ENCODE data around the gene KCNJ16.

KCNJ16 gene

DNA sequence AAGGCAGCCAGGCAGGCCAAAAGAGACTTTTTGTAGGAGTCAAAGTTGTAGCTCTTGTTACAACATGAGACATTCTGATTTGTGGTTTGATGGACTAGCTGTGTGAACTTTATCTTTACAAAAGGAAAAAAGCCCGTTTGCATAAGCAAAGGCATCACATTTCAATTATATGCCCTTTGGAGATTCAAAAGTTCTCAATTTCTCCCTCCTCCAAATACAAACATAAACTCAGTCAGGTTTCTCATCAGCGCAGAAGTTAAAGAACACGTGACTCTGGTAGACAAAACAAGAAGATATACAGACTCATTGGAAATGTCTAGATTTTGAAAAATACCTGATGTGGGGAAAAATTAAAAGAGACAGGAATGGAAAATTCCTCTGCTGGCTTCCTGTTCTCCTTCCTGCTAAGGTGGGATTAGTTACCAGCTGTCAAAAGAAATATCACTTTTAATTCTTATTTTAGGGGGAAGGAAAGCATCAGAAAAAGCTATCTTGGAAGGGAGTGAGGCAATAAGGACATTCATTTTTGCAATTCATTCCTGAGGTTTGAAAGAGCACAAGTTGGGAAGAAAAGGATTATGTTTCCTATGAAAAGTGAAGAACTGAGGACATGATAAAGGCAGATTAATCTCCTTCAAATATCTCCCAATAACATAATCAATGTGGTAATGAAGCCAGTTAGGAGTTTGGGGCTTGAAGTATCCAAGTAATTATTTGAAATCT is 4.6 kb upstream of the KCNJ16 start:
- no peak for DNase-seq (ENCODE audit: low read depth)

DNA sequence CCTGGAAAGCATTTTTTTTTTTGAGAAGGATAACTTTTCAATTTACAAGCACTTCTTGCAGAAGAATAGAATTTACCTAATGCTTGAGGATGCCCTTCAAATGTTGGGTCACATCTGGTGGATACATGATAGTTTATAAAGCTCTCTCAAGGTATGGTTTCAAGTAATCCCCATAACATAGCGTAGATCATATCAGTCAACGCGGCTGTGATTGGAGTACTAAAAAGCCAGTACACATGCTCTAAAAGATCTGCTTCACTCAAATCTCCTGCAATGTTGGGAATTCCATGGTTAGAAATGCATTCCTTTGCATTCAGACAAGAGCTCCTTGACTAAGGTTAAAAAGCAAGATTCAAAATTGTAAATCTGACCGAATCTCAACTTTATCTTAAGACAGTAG is 3.9 kb upstream of the KCNJ16 start:
- no peak for DNase-seq (ENCODE audit: low read depth)

DNA sequence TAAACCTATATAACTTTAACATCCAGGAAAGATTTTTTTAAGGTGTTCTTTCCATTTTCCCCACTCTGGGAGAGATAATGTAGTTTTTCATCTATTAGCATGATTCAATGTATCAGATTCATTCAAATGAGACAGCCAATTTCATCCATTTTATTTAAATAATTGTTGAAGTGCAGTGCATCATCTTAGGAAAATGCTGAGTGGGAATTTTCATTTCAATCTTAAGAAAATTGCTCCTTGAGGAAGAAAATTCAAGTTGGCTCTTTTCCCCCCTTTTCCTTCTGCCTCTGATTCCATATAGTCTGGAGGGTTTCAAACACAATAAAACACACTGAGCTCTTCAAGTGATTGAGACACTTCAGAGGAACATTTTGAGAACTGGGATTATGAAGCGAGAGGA is 3.4 kb upstream of the KCNJ16 start:
- no peak for DNase-seq (ENCODE audit: low read depth)

DNA sequence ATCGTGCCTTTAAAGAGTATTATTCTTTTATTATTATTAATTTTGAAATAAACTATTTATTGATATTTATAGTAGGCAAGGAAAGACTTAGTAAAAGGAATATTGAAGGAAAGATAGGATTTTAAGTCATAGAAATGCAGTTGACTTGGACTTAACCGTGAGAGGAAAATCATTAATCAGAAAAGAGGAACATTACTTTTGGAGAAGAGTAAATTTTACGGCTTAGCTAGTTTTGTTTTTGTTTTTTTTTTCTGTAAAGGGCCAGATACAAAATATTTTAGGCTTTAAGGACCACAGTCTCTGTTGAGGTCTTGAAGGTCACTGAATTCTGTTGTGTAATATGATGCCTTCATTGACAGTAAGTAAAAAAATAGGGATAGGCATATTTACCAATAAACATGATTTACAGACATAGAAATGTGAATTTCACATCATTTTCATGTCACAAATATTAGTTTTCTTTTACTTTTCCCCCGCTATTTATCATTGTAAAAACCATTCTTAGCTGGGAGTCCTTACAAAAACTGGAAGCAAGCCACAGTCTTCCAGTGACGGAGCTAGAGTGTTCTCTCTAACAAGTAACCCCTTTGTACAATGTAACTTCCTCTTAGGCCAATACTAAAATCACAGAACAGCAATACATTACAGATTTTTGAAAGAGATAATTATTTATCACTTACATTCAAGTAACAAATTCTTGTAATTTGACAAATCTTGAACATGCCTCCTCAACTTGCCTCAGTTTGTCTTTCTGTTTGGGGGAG is 2.3 kb upstream of the KCNJ16 start:
- DNase-seq (ENCODE audit: low read depth): no peak

DNA sequence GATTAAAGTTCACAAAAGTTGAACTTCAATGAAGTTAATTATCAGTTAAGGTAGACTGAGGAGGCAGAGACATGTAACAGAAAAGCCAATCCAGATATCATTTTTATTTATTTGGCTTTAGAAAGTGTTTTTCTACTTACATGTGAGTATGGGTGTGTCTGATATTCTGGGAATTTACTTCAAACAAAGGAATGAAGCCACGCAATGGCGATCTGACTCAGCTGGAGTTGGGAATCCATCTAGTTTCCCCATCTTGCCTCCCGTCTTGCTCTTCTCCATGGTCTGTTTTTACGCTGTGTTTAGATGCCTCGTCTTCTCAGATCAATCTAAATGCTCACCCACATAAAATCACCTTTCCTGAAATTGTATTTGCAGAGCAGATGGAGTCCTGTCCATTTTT is 1.7 kb upstream of the KCNJ16 start:
- DNase-seq (ENCODE audit: low read depth): no peak

DNA sequence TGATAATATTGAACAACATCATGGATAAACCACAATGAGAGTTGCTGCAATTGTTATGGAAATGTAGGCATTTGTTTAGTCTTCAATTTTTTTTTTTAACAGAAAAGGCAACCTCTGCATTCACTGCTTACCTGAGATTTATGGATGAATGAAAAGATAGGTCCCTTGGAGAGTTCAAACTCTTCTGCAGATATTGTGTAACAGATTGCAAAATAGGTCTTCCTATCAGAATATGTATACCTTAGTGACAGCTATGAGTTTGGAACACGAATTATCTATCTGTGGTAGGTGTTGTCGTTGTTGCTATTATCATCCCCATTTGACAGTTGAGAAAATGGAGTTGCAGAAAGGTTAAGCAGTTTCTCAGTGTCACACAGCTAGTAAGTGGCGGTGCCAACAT is 1.2 kb upstream of the KCNJ16 start:
- no peak for DNase-seq (ENCODE audit: low read depth)

DNA sequence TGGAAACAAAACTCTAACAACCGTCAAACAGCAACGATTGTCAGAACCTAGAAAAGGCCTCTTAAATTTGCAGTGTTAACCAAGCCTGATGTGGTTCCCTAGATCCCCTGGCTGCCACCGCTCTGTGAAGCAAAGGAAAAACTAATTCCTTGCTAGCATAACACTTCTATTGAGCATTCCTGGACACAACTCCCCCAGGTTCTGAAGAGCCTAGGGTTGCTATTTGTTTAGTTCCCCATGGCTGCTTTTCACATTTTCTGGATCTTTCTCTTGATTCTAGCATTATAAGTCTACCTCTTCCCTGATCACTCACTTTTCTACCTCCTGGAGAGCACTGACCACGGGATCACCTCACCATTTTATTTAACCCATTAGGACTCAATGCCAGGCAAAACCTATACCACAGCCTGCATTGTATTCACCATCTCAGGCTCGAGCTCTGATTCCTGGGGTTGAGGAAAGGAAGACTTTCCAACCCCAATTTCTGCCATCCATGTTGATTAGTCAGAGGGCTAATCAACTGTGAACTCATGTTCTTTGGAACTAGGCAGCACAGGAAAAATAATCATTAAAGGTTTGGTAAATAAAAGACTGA is 692 bp upstream of the KCNJ16 start:
- no peak for DNase-seq (ENCODE audit: low read depth)

DNA sequence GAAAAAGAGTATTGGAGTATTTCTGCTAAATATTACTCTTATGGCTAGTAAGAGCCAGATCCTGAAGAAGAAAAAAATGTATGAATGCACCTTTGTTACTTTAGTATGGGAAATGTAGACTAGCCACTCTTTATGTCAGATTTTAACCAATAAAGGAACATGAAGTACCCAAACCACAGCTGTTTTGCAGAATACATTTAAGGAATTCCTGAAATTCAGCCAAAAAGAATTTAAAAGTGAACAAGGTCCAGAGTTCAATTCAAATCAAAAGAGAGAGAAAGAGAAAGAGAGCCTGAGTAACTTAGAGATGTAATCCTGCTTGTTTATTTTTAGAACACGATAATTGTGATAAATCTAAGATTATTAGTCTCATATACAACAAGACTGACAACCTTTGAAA is 1.2 kb downstream of the KCNJ16 start:
- DNase-seq (ENCODE audit: low read depth): no peak

DNA sequence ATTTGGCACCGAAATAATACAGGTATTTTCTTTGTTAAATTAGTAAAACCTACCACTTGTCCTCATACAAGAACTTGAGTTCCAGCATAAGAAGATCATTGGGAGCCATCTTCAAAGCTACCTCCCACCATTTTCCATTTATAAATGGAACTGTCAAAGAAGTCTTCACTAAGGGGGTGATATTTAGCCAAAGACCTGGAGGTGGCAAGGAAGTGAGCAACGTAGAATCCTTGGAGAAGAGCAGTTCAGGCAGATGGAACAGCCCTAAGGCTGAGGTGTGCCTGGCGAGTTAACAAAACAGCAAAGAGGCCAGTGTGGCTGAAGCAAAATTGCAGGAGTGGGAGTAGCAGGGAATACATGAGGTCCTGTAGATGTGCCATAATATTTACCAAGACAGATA is 1.8 kb downstream of the KCNJ16 start:
- no peak for DNase-seq (ENCODE audit: low read depth)

DNA sequence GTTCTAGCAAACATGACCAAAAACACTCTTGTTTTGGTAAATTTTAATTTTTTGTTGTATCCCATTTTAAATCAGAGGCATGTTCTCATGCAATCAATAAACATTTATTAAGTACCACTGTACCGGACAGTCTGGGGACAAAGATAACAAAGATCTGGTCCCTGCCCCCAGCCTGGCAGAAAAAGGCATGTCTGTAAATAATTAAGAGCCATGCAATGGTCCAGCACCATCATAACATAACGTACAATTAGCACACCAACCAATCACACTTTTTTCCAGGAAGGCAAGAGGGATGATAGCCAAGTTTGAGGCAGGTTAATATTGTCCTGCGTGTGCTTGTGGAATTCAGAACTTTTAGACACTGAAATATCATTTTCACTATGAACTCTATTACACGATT is 3.5 kb downstream of the KCNJ16 start:
- DNase-seq (ENCODE audit: low read depth): no peak

DNA sequence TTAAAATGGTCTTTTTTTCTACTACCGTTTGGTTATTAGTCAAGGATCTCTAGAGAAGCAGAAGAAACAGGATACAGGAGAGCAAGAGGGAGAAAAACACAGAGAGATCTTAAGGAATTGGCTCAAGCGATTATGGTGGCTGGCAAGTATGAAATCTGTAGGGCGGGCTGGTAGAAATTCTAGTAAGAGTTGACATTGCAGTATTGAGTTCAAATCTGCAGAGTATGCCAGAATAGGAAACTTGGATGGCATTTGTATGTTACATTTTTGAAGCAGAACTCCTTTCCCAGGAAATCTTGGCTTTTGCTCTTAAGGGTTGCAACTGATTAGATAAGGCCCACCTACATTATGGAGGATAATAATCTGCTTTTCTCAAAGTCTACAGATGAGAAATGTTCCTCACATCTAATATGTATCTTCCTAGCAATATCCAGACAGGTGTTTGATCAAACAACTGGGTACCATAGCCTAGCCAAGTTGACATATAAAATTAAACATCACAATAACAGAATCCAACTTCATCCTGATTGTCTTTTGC is 4.0 kb downstream of the KCNJ16 start:
- no peak for DNase-seq (ENCODE audit: low read depth)

DNA sequence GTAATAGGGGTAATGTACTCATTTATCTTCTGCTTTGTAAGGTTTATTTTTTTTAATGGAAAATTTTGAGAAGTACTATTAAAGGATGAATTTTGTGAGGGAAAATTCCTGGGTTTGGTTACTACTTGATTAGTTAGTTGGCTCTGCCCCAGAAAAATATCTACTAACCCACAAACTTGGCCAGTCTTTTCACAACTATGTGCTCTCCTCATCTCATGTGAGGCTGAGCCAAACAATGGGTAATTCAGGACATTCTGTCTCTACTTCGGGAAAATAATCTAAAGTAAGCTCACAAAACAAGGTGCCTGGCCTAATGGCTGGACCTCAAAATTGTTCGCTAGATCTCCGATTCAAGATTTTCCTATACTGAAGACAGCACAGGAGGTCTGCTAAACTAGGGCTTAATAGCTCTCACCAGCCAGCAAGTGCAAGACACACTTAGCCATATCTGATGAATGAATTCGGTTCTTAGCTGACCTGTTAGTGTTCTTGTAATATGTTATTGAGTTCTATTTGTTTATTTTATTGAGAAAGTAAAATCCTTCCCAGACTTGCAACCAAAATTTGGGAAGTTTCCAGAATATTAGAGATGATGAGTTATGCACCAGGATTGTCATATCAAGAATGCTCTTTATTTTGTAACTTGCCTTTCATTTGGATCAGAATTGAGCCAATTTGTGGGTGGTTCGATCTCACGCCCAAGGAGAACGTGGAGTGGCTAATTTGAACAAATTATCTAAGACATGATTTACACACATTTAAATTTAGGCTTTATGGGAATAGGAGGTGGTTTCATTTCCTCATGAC is 5.7 kb downstream of the KCNJ16 start:
- no peak for DNase-seq (ENCODE audit: low read depth)

DNA sequence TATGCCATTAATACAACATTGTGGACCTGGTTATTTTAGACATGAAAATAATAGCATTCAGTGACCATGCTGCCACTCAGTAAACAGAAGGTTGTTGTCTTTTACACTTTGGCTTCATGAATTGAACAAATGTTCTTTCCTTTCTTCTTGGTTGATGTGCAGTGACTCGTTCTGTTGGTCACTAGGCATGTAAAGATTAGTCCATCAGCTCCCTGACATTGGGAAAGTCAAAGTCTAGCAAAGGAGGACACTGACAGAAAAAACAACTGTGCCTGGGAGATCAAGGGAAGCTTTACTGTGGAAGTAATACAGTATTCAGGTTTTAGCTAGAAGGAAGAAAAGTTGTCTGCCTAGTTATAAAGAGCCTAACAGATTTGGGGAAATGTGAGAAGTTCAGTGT is 6.9 kb downstream of the KCNJ16 start:
- no peak for DNase-seq (ENCODE audit: low read depth)

DNA sequence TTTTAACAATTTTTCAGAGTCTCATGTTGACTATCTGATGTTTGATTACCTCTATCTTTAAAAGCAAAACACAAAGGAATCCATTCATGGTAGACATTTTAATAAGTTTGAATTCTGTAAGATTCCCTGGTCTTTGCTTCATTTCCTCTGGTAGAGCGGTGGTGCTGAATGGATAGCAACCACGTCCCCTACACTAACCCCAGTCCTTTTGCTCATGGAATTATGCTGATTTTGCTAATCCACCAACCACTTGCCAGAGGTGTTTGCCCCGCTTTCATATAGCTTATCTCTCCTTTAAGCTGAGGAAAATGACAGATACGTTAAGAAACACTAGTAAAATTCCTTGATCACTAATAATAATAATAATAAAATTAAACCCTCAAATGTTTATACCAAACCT is 9.5 kb downstream of the KCNJ16 start:
- no peak for DNase-seq (ENCODE audit: low read depth)

DNA sequence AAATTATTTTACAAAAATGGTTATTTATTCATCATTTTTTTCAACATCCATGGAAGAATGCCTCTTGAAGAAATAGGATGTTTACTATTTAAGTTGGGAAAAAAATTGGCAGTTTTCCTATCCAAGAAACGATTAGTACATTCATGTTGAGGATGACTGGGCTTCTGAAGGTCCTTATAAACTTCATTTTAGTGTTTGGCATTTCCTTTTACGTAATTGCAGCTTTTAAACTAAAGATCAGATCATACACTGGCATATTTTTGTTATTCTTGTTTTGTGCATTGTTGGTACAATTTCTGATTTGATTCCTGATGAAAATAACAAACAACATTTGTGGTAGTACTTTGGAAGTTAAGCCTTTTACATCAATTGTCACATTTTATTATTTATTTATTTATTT is 11.5 kb downstream of the KCNJ16 start:
- no peak for DNase-seq (ENCODE audit: low read depth)

DNA sequence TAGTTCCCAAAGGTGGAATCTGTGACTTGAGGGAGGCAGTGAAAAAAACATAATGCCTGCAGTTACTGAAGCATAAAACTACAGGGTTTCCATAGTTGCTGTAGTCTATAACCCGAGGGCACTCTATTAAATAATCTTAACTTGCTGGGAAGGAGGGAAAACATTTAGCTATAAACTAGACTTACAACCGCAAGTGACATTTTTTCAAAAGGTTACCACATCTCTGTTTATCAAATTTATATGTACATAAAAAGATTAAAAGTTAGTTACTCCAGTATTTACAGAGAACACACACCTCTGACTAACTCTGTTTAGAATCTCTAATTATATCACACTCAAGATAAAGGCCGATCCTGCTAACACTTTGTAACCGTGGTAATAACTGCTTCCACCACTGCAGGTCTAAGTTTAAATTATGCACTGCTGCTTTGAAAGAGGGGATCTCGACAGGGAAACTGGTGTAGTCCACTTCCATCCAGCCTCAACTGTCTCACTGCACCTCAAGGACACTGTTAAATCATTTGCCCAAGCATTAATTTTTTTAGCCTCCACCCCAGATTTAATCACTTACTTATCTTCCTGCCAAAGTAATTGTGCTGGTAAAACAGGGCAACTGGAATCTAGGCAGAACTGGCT is 14.6 kb downstream of the KCNJ16 start:
- no peak for DNase-seq (ENCODE audit: low read depth)

DNA sequence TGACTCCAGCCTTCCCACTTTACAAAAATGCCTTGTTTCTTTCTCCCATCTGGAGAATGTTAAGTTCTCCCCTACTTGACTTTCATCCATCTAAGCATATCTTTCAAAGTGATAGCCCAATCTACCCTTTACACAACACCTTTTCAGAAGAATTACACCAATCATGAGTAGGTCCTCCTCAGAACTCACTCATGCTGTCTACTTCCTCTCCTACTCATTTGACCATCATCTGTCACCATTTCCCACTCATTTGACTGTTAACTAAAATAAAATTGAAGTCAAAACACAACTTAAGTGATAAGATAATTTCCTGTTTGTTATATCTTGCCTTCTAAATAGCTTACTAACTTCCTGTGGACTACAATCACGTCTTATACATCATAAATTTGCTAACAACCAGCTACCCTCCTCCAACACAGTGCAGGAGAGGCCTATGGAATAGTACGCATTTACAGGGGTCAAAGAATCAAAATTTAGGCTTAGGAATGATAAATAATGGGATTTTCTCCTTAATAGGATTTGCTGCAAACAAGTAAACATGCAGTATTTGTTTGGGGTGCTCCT is 16.1 kb downstream of the KCNJ16 start:
- DNase-seq (ENCODE audit: low read depth): no peak

DNA sequence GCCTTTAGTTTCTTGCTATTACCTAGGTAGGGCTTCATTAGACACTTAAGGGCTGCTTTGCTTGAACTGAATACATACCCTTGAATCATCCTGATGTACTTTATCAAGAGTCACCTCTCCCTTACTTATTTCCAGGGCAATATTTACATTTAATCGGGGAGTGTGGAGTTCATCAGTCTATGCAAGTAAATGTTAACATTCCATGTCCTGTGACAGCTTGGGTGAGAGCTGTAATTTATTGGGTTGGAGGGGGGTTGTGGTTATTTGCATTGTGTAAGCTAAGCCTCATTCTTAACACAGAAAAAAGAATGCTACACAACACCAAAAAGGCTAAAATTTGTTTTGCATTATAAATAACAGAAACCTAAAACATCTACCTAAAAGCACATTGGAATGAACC is 16.7 kb downstream of the KCNJ16 start:
- no peak for DNase-seq (ENCODE audit: low read depth)

DNA sequence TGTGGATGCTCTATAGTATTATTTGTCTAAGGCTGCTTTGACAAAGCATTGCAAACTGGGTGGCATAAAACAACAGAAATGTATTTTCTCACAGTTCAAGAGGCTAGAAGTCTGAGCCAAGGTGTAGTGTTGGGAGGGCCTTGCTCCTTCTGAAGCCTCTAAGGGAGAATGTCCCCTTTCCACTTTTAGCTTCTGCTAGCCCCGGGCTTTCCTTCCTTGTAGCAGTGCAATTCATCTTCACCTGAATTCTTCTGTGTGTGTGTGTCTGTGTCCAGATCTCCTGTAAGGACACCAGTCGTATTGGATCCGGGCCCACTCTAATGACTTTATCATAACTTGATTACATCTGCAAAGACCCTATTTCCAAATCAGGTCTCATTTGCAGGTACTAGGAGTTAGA is 18.1 kb downstream of the KCNJ16 start:
- no peak for DNase-seq (ENCODE audit: low read depth)

DNA sequence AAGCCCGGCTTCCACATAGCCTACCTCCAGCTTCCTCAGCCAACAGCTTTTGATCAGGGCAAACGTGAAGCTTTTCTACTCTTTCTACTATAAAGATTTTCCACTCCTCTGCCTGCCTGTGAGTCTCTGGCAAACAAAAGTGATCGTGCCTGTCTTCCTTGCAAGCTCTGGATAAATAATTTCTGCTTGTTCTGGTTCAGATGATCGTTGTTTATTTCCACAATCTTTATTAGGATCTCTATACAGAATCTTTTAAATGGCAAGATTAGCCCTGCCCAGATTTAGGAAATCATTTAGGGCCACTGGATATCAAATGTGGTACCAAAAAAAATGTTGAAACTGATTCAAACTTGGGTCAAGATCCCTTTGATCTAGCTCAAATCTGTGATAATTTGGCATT is 20.4 kb downstream of the KCNJ16 start:
- no peak for DNase-seq (ENCODE audit: low read depth)

DNA sequence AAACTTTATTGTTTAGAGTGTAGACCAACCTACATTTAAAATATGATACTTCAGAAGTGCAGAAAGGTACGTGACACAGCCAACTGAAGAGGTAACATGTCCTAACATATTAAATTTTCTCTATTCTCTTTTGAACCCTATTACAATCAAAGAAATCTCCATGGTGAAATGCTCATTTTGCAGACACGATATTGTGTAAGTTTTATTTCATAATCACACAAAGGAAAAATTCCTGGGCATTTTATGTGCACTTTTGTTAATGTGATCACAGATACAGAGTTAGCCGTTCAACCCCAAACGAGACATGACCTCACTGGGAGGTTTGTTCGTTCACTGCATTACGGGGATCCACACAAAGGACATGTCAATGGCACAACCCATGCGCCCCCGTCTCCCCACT is 21.8 kb downstream of the KCNJ16 start:
- DNase-seq (ENCODE audit: low read depth): no peak

DNA sequence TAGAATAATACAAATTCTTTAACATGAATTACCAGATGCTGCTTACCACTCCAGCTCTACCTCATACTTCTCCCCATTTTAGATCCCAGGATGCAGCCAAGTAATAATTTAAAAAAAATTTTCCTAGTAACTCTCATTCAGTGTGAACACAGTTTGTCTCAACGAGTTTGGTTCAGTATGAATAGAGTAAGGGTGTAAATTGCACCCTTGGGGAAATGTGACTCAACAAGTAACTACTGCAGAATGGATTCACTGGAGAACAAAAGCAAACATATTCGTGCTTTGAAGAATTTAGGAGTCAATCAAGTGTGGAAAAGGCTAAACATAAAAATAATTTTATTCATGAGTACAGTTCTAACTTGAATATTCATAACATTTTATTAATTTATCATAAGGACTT is 23.0 kb downstream of the KCNJ16 start:
- no peak for DNase-seq (ENCODE audit: low read depth)

All from stimulated activated CD8-positive, alpha-beta memory T cell treated with anti-CD3 and anti-CD28 coated beads, Interleukin-15, amount 100 ng/mL, for 24 hours (primary cell).